OCI-LY1 (cell line): ENCODE results near the gene USP24.

Experiments used
- EZH2 ChIP-seq: fragments of 200-600 bp; sonication (generic), shearing (Covaris generic); IDR thresholded peaks from 2 replicates; pipeline ENCODE4 v1.8.0; 2017; ENCODE audit warnings: borderline replicate concordance, mixed run types, mild to moderate bottlenecking, antibody characterized with exemption, low read length, moderate library complexity, mixed read lengths
- TF ChIP-seq, protein P1 (sequence below): fragments of 200-600 bp; sonication (generic), shearing (Covaris generic); IDR thresholded peaks from 2 replicates; pipeline ENCODE4 v1.5.1; 2017; ENCODE audit warnings: mild to moderate bottlenecking, antibody characterized with exemption, low read length, moderate library complexity, mixed read lengths

DNA sequence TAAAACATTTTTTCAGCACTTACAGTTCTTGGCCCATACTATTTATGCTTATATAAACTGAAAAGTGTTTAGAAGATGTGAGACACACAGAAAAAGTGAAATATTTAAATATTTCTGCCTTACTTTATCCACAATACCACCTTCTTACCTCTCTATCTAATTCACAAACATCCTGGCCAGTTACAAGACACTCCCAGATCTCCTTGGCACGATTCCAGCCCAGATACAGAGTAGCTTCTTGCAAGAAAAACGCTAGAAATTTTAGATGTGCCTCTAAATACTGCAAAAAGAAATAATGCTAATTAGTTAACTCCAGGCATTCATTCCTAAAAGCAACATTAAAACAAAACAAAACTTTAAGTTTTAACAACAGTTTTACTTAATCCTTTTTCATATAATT lies 68.4 kb downstream of the USP24 start:
- TF ChIP-seq, protein P1, sequence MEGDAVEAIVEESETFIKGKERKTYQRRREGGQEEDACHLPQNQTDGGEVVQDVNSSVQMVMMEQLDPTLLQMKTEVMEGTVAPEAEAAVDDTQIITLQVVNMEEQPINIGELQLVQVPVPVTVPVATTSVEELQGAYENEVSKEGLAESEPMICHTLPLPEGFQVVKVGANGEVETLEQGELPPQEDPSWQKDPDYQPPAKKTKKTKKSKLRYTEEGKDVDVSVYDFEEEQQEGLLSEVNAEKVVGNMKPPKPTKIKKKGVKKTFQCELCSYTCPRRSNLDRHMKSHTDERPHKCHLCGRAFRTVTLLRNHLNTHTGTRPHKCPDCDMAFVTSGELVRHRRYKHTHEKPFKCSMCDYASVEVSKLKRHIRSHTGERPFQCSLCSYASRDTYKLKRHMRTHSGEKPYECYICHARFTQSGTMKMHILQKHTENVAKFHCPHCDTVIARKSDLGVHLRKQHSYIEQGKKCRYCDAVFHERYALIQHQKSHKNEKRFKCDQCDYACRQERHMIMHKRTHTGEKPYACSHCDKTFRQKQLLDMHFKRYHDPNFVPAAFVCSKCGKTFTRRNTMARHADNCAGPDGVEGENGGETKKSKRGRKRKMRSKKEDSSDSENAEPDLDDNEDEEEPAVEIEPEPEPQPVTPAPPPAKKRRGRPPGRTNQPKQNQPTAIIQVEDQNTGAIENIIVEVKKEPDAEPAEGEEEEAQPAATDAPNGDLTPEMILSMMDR = no peak
- TF ChIP-seq EZH2 = no peak
